Activated CD8-positive, alpha-beta T cell treated with anti-CD3 and anti-CD28 coated beads, Interleukin-2, amount 10 ng/mL, durations not matched to agents 7 days and 5 days (primary cell): Measurements from ENCODE around the gene C2CD4C. TPM values are rescaled to one million over a fixed set of nuclear protein-coding genes. Genes with fewer than 3 reads are reported as not detected.
"Not testable (repeated sequence)": the region's sequence is repeated elsewhere in the genome, so short reads cannot be mapped to it uniquely, and the experiment has no call there.

Experiments
- ATAC-seq: fragments of 150-1000 bp; cut with Tn5 transposase; one replicate; pipeline ENCODE4 v1.10.0; 2021; ENCODE audit warnings: moderate library complexity
- CTCF ChIA-PET: fragments of 350-600 bp; sonication (Branson Sonifier 250); formaldehyde crosslinking; loops from one replicate; lab custom pipeline; 2021; ENCODE audit warnings: antibody characterized with exemption; lab: Charles Lee
- POLR2A ChIA-PET: fragments of 350-600 bp; sonication (Branson Sonifier 250); formaldehyde crosslinking; loops from one replicate; lab custom pipeline; 2021; ENCODE audit warnings: antibody characterized with exemption; lab: Charles Lee
- DNase-seq: peaks from one replicate; pipeline ENCODE4 v3.0.0-alpha.2; 2020
- H3K27ac Mint-ChIP-seq: one replicate; pipeline ENCODE4 v1.8.0; 2021; ENCODE audit warnings: mild to moderate bottlenecking, mixed read lengths
- H3K27me3 Mint-ChIP-seq: one replicate; pipeline ENCODE4 v1.8.0; 2021; ENCODE audit warnings: low read depth, mixed read lengths
- H3K36me3 Mint-ChIP-seq: one replicate; pipeline ENCODE4 v1.8.0; 2021; ENCODE audit warnings: low read depth, mixed read lengths
- H3K4me1 Mint-ChIP-seq: one replicate; pipeline ENCODE4 v1.8.0; 2021; ENCODE audit warnings: low read depth, mixed read lengths
- H3K4me3 Mint-ChIP-seq: one replicate; pipeline ENCODE4 v1.8.0; 2021; ENCODE audit warnings: mild to moderate bottlenecking, mixed read lengths
- H3K9me3 Mint-ChIP-seq: one replicate; pipeline ENCODE4 v1.8.0; 2022; ENCODE audit warnings: mixed read lengths; ENCODE audit not compliant: insufficient read depth
- total RNA-seq, 2 experiments: library from RNA; stranded (reverse); gene quantifications; one replicate each; pipeline ENCODE4 v1.2.3, GENCODE V29; 2021

The C2CD4C gene
- total RNA-seq, 2 experiments from 2014 or later = not detected

- H3K9me3 Mint-ChIP-seq = no peaks in the 10 kb centered on the region
- H3K4me1 Mint-ChIP-seq = no peaks in the 10 kb centered on the region
- H3K27ac Mint-ChIP-seq = no peak overlapping the region
- H3K27me3 Mint-ChIP-seq = no peaks in the 10 kb centered on the region
- no peaks in the 10 kb centered on the region for H3K36me3 Mint-ChIP-seq
- POLR2A ChIA-PET = no interaction called here
- no peak overlapping the region for H3K4me3 Mint-ChIP-seq
- DNase-seq (no peak), ATAC-seq (no peak)
- CTCF ChIA-PET = no interaction called here
Measured at GRCh38 chr19:369876-370275, 39.1 kb downstream of the C2CD4C start.

GRCh38 chr19:369256-369655 is 39.7 kb downstream of the C2CD4C start:
- H3K27me3 Mint-ChIP-seq = no peaks in the 10 kb centered on the region

GRCh38 chr19:368630-369024 is 40.3 kb downstream of the C2CD4C start:
- H3K9me3 Mint-ChIP-seq = no peaks in the 10 kb centered on the region
- ChIA-PET POLR2A (no interaction called here), CTCF (no interaction called here)
- no peak overlapping the region for H3K27ac Mint-ChIP-seq
- DNase-seq (no peak), ATAC-seq (no peak)
- no peak overlapping the region for H3K4me3 Mint-ChIP-seq
- no peaks in the 10 kb centered on the region for H3K4me1 Mint-ChIP-seq
- no peaks in the 10 kb centered on the region for H3K36me3 Mint-ChIP-seq
- no peaks in the 10 kb centered on the region for H3K27me3 Mint-ChIP-seq

More at GRCh38 chr19:369256-369655, 39.7 kb downstream of the C2CD4C start:
- ChIA-PET POLR2A (no interaction called here), CTCF (no interaction called here)
- H3K4me1 Mint-ChIP-seq = no peaks in the 10 kb centered on the region
- no peaks in the 10 kb centered on the region for H3K36me3 Mint-ChIP-seq
- no peak overlapping the region for H3K27ac Mint-ChIP-seq
- ATAC-seq = no peak
- no peaks in the 10 kb centered on the region for H3K9me3 Mint-ChIP-seq
- no peak overlapping the region for H3K4me3 Mint-ChIP-seq
- no peak for DNase-seq

DNA sequence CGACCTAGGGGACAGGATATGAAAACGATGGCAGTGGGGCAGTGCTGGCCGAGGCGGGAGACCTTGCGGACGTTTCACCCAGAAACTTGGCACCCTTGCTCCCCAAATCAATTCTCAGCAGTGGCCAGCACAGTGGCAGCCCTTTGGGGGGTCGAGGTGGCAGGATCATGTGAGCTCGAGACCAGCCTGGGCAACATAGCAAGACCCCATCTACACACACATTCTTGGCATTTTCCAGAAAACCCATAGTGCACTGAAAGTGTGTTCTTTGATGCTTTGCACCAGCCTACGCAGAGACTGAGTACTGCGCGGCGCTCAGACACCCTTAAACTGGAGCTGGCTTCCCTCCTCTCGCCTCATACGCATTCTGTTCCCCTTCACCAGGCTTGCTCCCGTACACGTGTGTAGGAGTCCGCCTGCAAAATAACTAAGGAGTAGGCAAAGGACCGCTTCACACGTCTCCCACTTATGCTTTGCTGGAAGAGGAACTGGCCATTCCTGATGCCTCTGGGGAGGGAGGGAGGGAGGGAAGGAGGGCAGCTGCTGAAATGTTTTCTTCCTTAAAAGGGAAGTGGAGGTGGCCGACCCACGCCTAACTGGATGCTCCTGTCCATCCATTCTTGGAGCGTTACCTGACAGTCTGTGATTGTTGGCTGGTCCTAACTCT is 40.9 kb downstream of the C2CD4C start:
- POLR2A ChIA-PET = no interaction called here
- CTCF ChIA-PET = no interaction called here
- H3K4me1 Mint-ChIP-seq = no peaks in the 10 kb centered on the region

GRCh38 chr19:367561-367960 is 41.4 kb downstream of the C2CD4C start:
- POLR2A ChIA-PET = no interaction called here
- Mint-ChIP-seq H3K4me1 (no peaks in the 10 kb centered on the region), H3K27ac (no peak overlapping the region), H3K27me3 (no peaks in the 10 kb centered on the region), H3K9me3 (no peaks in the 10 kb centered on the region), H3K4me3 (no peak overlapping the region), H3K36me3 (no peaks in the 10 kb centered on the region)
- ATAC-seq (no peak), DNase-seq (no peak)
- CTCF ChIA-PET = no interaction called here

More for the DNA sequence above, 40.9 kb downstream of the C2CD4C start:
- DNase-seq (no peak), ATAC-seq (no peak)
- Mint-ChIP-seq H3K9me3 (no peaks in the 10 kb centered on the region), H3K27me3 (no peaks in the 10 kb centered on the region), H3K36me3 (no peaks in the 10 kb centered on the region), H3K27ac (no peak overlapping the region), H3K4me3 (no peak overlapping the region)

- POLR2A ChIA-PET = no interaction called here
- CTCF ChIA-PET = no interaction called here
Measured at GRCh38 chr19:366951-367350, 42.0 kb downstream of the C2CD4C start.

GRCh38 chr19:366205-366783 is 42.7 kb downstream of the C2CD4C start:
- H3K4me1 Mint-ChIP-seq = no peaks in the 10 kb centered on the region
- no peaks in the 10 kb centered on the region for H3K9me3 Mint-ChIP-seq
- ChIA-PET POLR2A (no interaction called here), CTCF (no interaction called here)
- no peaks in the 10 kb centered on the region for H3K27me3 Mint-ChIP-seq
- H3K36me3 Mint-ChIP-seq = no peaks in the 10 kb centered on the region
- no peak overlapping the region for H3K27ac Mint-ChIP-seq
- no peak for ATAC-seq
- no peak overlapping the region for H3K4me3 Mint-ChIP-seq
- no peak for DNase-seq

More at GRCh38 chr19:366951-367350, 42.0 kb downstream of the C2CD4C start:
- Mint-ChIP-seq H3K9me3 (no peaks in the 10 kb centered on the region), H3K27ac (no peak overlapping the region), H3K4me3 (no peak overlapping the region), H3K4me1 (no peaks in the 10 kb centered on the region), H3K36me3 (no peaks in the 10 kb centered on the region), H3K27me3 (no peaks in the 10 kb centered on the region)
- DNase-seq (no peak), ATAC-seq (no peak)

DNA sequence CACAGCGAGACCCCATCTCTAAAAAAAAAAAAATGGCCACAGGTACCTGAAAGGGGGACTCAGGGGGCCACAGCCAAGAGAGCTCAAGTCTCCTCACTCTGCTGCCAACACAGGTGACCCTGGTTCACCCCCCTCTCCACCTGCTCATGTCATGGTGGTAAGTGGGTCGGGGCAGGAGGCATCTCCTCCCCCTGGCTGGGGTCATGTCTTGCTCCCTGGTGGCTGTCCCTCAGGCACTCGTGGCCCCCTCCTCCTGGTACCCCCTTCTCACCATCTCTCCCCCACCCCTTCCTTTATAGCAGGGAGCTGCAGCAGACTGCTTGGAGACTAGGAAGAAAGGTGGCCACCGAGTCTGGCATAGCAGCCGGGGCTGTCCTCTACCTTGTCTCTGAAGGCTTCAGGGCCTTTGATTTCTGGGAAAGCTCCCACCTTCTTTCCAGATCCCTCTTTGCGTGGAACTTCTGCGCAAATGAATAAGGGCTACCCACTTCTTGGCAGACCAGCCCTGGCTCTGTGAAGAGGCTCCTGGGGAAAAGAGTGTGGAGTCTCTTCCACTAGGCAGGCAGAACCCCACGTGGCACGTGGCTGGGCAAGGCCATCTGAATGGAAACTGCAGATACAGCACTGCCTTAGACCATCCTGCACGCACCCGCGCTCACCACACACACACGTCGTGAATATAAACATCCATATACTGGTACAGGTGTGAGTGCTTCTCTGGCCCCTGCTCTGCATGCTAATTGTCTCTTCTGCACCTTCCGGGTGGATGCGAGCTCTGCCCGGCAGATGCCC is 44.3 kb downstream of the C2CD4C start:
- H3K27me3 Mint-ChIP-seq = no peaks in the 10 kb centered on the region
- ChIA-PET POLR2A (no interaction called here), CTCF (no interaction called here)
- no peak for DNase-seq
- ATAC-seq = no peak
- no peaks in the 10 kb centered on the region for H3K4me1 Mint-ChIP-seq
- H3K27ac Mint-ChIP-seq = no peak overlapping the region
- H3K36me3 Mint-ChIP-seq = no peaks in the 10 kb centered on the region
- no peaks in the 10 kb centered on the region for H3K9me3 Mint-ChIP-seq
- H3K4me3 Mint-ChIP-seq = no peak overlapping the region

GRCh38 chr19:362683-363082 is 46.3 kb downstream of the C2CD4C start:
- H3K27ac Mint-ChIP-seq = no peak overlapping the region
- H3K4me1 Mint-ChIP-seq = no peaks in the 10 kb centered on the region
- POLR2A ChIA-PET = no interaction called here
- no peak for DNase-seq
- no peak overlapping the region for H3K4me3 Mint-ChIP-seq
- H3K36me3 Mint-ChIP-seq = no peaks in the 10 kb centered on the region
- CTCF ChIA-PET = no interaction called here
- H3K9me3 Mint-ChIP-seq = no peaks in the 10 kb centered on the region
- ATAC-seq = no peak
- no peaks in the 10 kb centered on the region for H3K27me3 Mint-ChIP-seq

GRCh38 chr19:362154-362553 is 46.8 kb downstream of the C2CD4C start:
- H3K4me3 Mint-ChIP-seq = no peak overlapping the region
- DNase-seq (no peak), ATAC-seq (no peak)
- H3K9me3 Mint-ChIP-seq = no peaks in the 10 kb centered on the region
- H3K4me1 Mint-ChIP-seq = no peaks in the 10 kb centered on the region
- H3K36me3 Mint-ChIP-seq = no peaks in the 10 kb centered on the region
- ChIA-PET POLR2A (no interaction called here), CTCF (no interaction called here)
- H3K27me3 Mint-ChIP-seq = no peaks in the 10 kb centered on the region
- no peak overlapping the region for H3K27ac Mint-ChIP-seq

- ChIA-PET POLR2A (no interaction called here), CTCF (no interaction called here)
- H3K4me3 Mint-ChIP-seq = no peak overlapping the region
- H3K36me3 Mint-ChIP-seq = no peaks in the 10 kb centered on the region
- no peaks in the 10 kb centered on the region for H3K27me3 Mint-ChIP-seq
- no peaks in the 10 kb centered on the region for H3K9me3 Mint-ChIP-seq
- H3K27ac Mint-ChIP-seq = no peak overlapping the region
- no peaks in the 10 kb centered on the region for H3K4me1 Mint-ChIP-seq
- no peak for DNase-seq
- ATAC-seq = no peak
Measured at GRCh38 chr19:359653-359925, 49.4 kb downstream of the C2CD4C start.

GRCh38 chr19:355536-355935 is 53.4 kb downstream of the C2CD4C start:
- ATAC-seq, H3K27ac Mint-ChIP-seq, H3K4me3 Mint-ChIP-seq, CTCF ChIA-PET, H3K27me3 Mint-ChIP-seq, DNase-seq, POLR2A ChIA-PET, H3K36me3 Mint-ChIP-seq, H3K4me1 Mint-ChIP-seq: not testable (repeated sequence)
- H3K9me3 Mint-ChIP-seq = peaks cover 13% of the 10 kb centered on the region
